BJ (cell line): ENCODE results near the gene PSMB9. TPM values are rescaled to one million over a fixed set of nuclear protein-coding genes. Genes with fewer than 3 reads are reported as not detected.

Experiments
- CTCF ChIA-PET: fragments of 350-600 bp; formaldehyde crosslinking; extraction: SDS; loops from one replicate; lab custom pipeline; 2021; ENCODE audit warnings: antibody characterized with exemption, inconsistent platforms; lab: Yijun Ruan, JAX
- POLR2A ChIA-PET: fragments of 300-600 bp; sonication (Branson Sonifier 250); formaldehyde crosslinking; extraction: SDS; loops from one replicate; lab custom pipeline; 2021; ENCODE audit warnings: antibody characterized with exemption; lab: Charles Lee
- DNase-seq: peaks from one replicate; pipeline ENCODE4 v3.0.0-alpha.2; 2011; ENCODE audit warnings: low read depth
- H3K27me3 ChIP-seq: 2 replicates; pipeline ENCODE4 v1.6.0; 2011; ENCODE audit warnings: low read length; ENCODE audit not compliant: control insufficient read depth, insufficient read depth
- H3K36me3 ChIP-seq: 2 replicates; pipeline ENCODE4 v1.5.1; 2011; ENCODE audit warnings: low read length; ENCODE audit not compliant: control insufficient read depth, insufficient read depth
- H3K4me3 ChIP-seq: 2 replicates; pipeline ENCODE4 v1.5.1; 2011; ENCODE audit warnings: low read depth, mild to moderate bottlenecking, control low read depth, low read length
- CTCF ChIP-seq: IDR thresholded peaks from 2 replicates; pipeline ENCODE4 v1.5.1; 2011; ENCODE audit warnings: low read depth, mild to moderate bottlenecking, control low read depth, inconsistent platforms, low read length, moderate library complexity; ENCODE audit not compliant: insufficient read depth
- polyA plus RNA-seq: library from polyadenylated mRNA; depleted of rRNA; stranded (reverse); fragments of >200 nt; gene quantifications from 2 replicates; pipeline ENCODE4 v1.2.3, GENCODE V29; 2011

PSMB9 gene
- polyA plus RNA-seq, 1 experiment: 44.7 TPM

- POLR2A ChIA-PET: no interaction called here
- DNase-seq: peak; percentile 35
Observed at GRCh38 chr6:32825966-32826365, 28.0 kb upstream of the PSMB9 start.

GRCh38 chr6:32827025-32827424 lies 27.0 kb upstream of the PSMB9 start:
- ChIA-PET POLR2A (no interaction called here), CTCF (interaction anchor here (1.3 to 4.2 kb wide), 7 partner anchors 11 to 41 kb away, joined by 3 to 27 read pairs (median 8); partner anchors contain the start of genes PSMB9, TAP1 and TAP2)
- Histone ChIP-seq H3K4me3 (no peak overlapping the region), H3K27me3 (no peaks in the 10 kb centered on the region), H3K36me3 (peaks cover 9% of the 10 kb centered on the region)
- DNase-seq: no peak
- no peak for TF ChIP-seq CTCF

More at GRCh38 chr6:32825966-32826365, 28.0 kb upstream of the PSMB9 start:
- TF ChIP-seq CTCF: peak; percentile 48
- Histone ChIP-seq H3K4me3 (no peak overlapping the region), H3K36me3 (peaks cover 9% of the 10 kb centered on the region), H3K27me3 (no peaks in the 10 kb centered on the region)
- CTCF ChIA-PET: interaction anchor here (0.7 to 4.2 kb wide), 9 partner anchors 12 to 158 kb away, joined by 3 to 24 read pairs (median 3); partner anchors contain the start of genes PSMB9, TAP1 and TAP2

GRCh38 chr6:32829495-32829894 lies 24.5 kb upstream of the PSMB9 start:
- CTCF ChIA-PET: interaction anchor here (1.0 to 3.2 kb wide), 2 partner anchors 9 to 10 kb away, joined by 3 to 27 read pairs; partner anchors contain the start of gene TAP2
- H3K27me3 ChIP-seq: no peaks in the 10 kb centered on the region
- POLR2A ChIA-PET: no interaction called here
- no peak overlapping the region for H3K4me3 ChIP-seq
- DNase-seq: no peak
- no peak for TF ChIP-seq CTCF
- H3K36me3 ChIP-seq: peaks cover 12% of the 10 kb centered on the region

GRCh38 chr6:32830017-32830416 lies 24.0 kb upstream of the PSMB9 start:
- ChIA-PET CTCF (interaction anchor here (1.4 to 3.2 kb wide), 2 partner anchors 8 to 38 kb away, joined by 4 to 27 read pairs; partner anchors contain the start of gene TAP2), POLR2A (no interaction called here)
- H3K36me3 ChIP-seq: peaks cover 13% of the 10 kb centered on the region
- no peak for TF ChIP-seq CTCF
- no peaks in the 10 kb centered on the region for H3K27me3 ChIP-seq
- H3K4me3 ChIP-seq: no peak overlapping the region
- DNase-seq: no peak

- CTCF ChIA-PET: interaction anchor here (1.1 to 1.4 kb wide), 3 partner anchors 30 to 153 kb away, joined by 3 to 4 read pairs (median 3); no protein-coding TSS in a partner anchor
- POLR2A ChIA-PET: no interaction called here
- no peak for DNase-seq
- TF ChIP-seq CTCF: no peak
- Histone ChIP-seq H3K27me3 (no peaks in the 10 kb centered on the region), H3K4me3 (no peak overlapping the region), H3K36me3 (peaks cover 18% of the 10 kb centered on the region)
Observed at GRCh38 chr6:32830936-32831335, 23.1 kb upstream of the PSMB9 start.
